Colon (tissue), 2 donors: ENCODE data around the gene UBE2R2.
"Not testable (repeated sequence)": the region's sequence is repeated elsewhere in the genome, so short reads cannot be mapped to it uniquely, and the experiment has no call there.

Experiments used
- FAIRE-seq: peaks from 2 replicates; lab custom pipeline; 2012; peaks lifted over from hg19 to GRCh38; lab: Jason Lieb, UNC
- donor health status: control.
- donor health status: control.

UBE2R2 gene

GRCh38 chr9:33843312-33843961 is 26.5 kb downstream of the UBE2R2 start:
- FAIRE-seq, result no peak

- no peak for FAIRE-seq
These were observed 29.3 kb downstream of the UBE2R2 start for GRCh38 chr9:33846231-33846630.

- FAIRE-seq, result not testable (repeated sequence)
These were observed 30.9 kb downstream of the UBE2R2 start for GRCh38 chr9:33847894-33848205.

GRCh38 chr9:33850267-33850629 is 33.3 kb downstream of the UBE2R2 start:
- FAIRE-seq, result no peak

- no peak for FAIRE-seq
These were observed 33.7 kb downstream of the UBE2R2 start for GRCh38 chr9:33850677-33851076.

- no peak for FAIRE-seq
These were observed 34.3 kb downstream of the UBE2R2 start for GRCh38 chr9:33851301-33851700.

- no peak for FAIRE-seq
These were observed 35.4 kb downstream of the UBE2R2 start for GRCh38 chr9:33852216-33852826.

- FAIRE-seq, result no peak
These were observed 39.3 kb downstream of the UBE2R2 start for GRCh38 chr9:33856247-33856646.

GRCh38 chr9:33858423-33858822 is 41.5 kb downstream of the UBE2R2 start:
- FAIRE-seq, result no peak

- FAIRE-seq, result no peak
These were observed 43.4 kb downstream of the UBE2R2 start for GRCh38 chr9:33860200-33860871.

- FAIRE-seq, result no peak
These were observed 45.0 kb downstream of the UBE2R2 start for GRCh38 chr9:33861917-33862453.

- FAIRE-seq, result not testable (repeated sequence)
These were observed 46.1 kb downstream of the UBE2R2 start for GRCh38 chr9:33863027-33863426.

- no peak for FAIRE-seq
These were observed 50.9 kb downstream of the UBE2R2 start for GRCh38 chr9:33867747-33868439.

- FAIRE-seq, result no peak
These were observed 51.5 kb downstream of the UBE2R2 start for GRCh38 chr9:33868440-33868973.

- FAIRE-seq, result not testable (repeated sequence)
These were observed 52.3 kb downstream of the UBE2R2 start for GRCh38 chr9:33869243-33869642.

- FAIRE-seq, result no peak
These were observed 60.9 kb downstream of the UBE2R2 start for GRCh38 chr9:33877727-33878489.

- FAIRE-seq, result no peak
These were observed 61.9 kb downstream of the UBE2R2 start for GRCh38 chr9:33878691-33879366.

GRCh38 chr9:33880211-33881089 is 63.5 kb downstream of the UBE2R2 start:
- FAIRE-seq, result no peak

- no peak for FAIRE-seq
These were observed 64.7 kb downstream of the UBE2R2 start for GRCh38 chr9:33881635-33882034.
